NCI-H1694 treated with DMSO at 0.1 percent for 48 hours (cell line): ENCODE data around the gene SLITRK1.

ENCODE experiments used
- DNase-seq: peaks from one replicate; lab custom pipeline; 2025; lab: John Stamatoyannopoulos, UW

SLITRK1 gene

GRCh38 chr13:83881917-83882605 is at the start of gene SLITRK1:
Gene SLITRK1 (minus strand): TSS chr13:83882474. CDS start chr13:83881507, 967 bp downstream.
- DNase-seq, result peak; percentile 29

GRCh38 chr13:83929157-83929556 is 46.9 kb upstream of the SLITRK1 start:
- DNase-seq, result no peak

GRCh38 chr13:83919775-83920174 is 37.5 kb upstream of the SLITRK1 start:
- DNase-seq, result no peak

GRCh38 chr13:83914368-83914767 is 32.1 kb upstream of the SLITRK1 start:
- DNase-seq, result no peak

GRCh38 chr13:83907196-83907989 is 25.1 kb upstream of the SLITRK1 start:
- no peak for DNase-seq

GRCh38 chr13:83906240-83906820 is 24.1 kb upstream of the SLITRK1 start:
- DNase-seq, result no peak

GRCh38 chr13:83905641-83906040 is 23.4 kb upstream of the SLITRK1 start:
- no peak for DNase-seq

- no peak for DNase-seq
Observed at GRCh38 chr13:83895994-83896580, 13.8 kb upstream of the SLITRK1 start.

GRCh38 chr13:83890358-83890757 is 8.1 kb upstream of the SLITRK1 start:
- no peak for DNase-seq

- no peak for DNase-seq
Observed at GRCh38 chr13:83884141-83884540, 1.9 kb upstream of the SLITRK1 start.

GRCh38 chr13:83883061-83883523 is 818 bp upstream of the SLITRK1 start:
- no peak for DNase-seq

GRCh38 chr13:83882606-83882959 is 309 bp upstream of the SLITRK1 start:
- DNase-seq, result no peak

GRCh38 chr13:83881140-83881684 is 1.1 kb downstream of the SLITRK1 start:
- no peak for DNase-seq

GRCh38 chr13:83880275-83881139 is 1.8 kb downstream of the SLITRK1 start:
- DNase-seq, result no peak

GRCh38 chr13:83879431-83880171 is 2.7 kb downstream of the SLITRK1 start:
- DNase-seq, result no peak

- DNase-seq, result no peak
Observed at GRCh38 chr13:83878691-83879430, 3.4 kb downstream of the SLITRK1 start.

GRCh38 chr13:83877651-83878355 is 4.5 kb downstream of the SLITRK1 start:
- DNase-seq, result no peak

- no peak for DNase-seq
Observed at GRCh38 chr13:83876546-83876945, 5.7 kb downstream of the SLITRK1 start.

GRCh38 chr13:83867708-83868107 is 14.6 kb downstream of the SLITRK1 start:
- no peak for DNase-seq
